GM12864 (cell line): ENCODE data around the gene NHEJ1.
"Not testable (repeated sequence)": the region's sequence is repeated elsewhere in the genome, so short reads cannot be mapped to it uniquely, and the experiment has no call there.

Experiments used
- DNase-seq: peaks from one replicate; pipeline ENCODE4 v3.0.0-alpha.2; 2011; ENCODE audit warnings: low read depth
- H3K4me3 ChIP-seq: 2 replicates; pipeline ENCODE4 v1.5.1; 2011; ENCODE audit warnings: mild to moderate bottlenecking, low read depth, low read length, control low read depth
- CTCF ChIP-seq: IDR thresholded peaks from 2 replicates; pipeline ENCODE4 v1.5.1; 2011; ENCODE audit warnings: low read depth, mild to moderate bottlenecking, moderate library complexity, low read length, control low read depth, inconsistent platforms; ENCODE audit errors: missing control alignments

The NHEJ1 gene

DNA sequence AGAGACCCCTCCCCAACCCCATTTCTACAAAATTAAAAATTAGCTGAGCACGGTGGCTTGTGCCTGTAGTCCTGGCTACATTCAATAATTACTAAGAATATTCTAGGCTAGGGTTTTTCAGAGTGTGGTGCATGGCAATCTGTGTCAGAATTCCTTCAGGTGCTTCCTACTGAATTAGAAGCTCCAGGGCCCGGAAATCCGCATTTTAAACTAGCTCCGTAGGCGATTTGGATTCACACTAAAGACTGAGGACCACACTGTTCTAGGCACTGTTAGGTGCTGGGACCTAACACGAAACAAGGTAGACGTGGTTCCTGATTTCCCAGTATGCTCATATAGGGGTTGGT, 45.3 kb upstream of the NHEJ1 start:
- no peak for DNase-seq
- no peak for TF ChIP-seq CTCF
- H3K4me3 ChIP-seq = peak overlapping the region; percentile 64

DNA sequence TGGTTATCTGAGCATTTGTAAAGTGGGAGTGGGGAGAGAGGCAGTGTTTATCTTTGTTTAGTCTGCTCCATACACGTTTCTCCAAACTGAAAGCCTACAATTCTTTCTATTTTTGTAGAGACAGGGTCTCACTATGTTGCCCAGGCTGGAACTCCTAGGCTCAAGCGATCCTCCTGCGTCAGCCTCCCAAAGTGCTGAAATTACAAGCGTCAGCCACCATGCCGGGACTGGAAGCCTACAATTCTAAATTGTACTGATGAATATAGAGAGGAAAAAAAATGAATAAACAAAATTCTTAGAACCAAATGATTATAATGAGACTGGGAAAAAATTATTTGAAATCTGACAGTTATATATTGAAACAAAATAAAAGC, 44.5 kb upstream of the NHEJ1 start:
- DNase-seq = no peak
- no peak overlapping the region for H3K4me3 ChIP-seq
- no peak for TF ChIP-seq CTCF

GRCh38 chr2:219204425-219205164, 44.0 kb upstream of the NHEJ1 start:
- no peak overlapping the region for H3K4me3 ChIP-seq
- DNase-seq = no peak
- no peak for TF ChIP-seq CTCF

GRCh38 chr2:219201331-219201730, 40.7 kb upstream of the NHEJ1 start:
- not testable (repeated sequence) for H3K4me3 ChIP-seq, DNase-seq

GRCh38 chr2:219200502-219201326, 40.1 kb upstream of the NHEJ1 start:
- not testable (repeated sequence) for DNase-seq, H3K4me3 ChIP-seq

DNA sequence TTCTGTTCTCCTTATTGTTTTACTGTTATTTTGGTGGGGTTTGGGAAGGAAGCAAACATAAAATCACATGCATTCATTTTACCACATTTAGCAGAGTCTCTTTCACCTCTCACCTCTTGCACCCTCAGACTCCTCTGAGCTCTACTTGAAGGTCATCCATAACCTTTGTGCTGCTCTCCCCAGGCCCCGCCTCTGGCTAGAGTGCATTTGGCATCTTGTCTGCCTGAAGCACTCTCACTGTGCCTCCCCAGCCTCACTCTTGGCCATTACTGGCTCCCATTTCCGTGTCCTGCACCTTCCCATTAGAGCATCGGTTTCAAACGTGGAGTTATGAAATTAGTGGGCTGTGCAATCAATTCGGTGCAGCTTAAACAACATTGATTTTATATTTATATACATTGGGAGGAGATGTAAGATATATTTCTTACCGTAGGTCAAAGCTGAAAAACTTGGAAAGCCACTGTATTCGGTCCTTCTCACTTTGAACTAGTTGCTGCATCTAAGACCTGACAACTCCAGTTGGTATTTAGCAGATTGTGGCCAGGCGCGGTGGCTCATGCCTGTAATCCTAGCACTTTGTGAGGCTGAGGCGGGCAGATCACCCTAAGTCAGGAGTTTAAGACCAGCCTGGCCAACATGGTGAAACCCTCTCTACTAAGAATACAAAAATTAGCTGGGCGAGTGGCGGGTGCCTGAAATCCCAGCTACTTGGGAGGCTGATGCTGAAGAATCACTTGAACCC, 39.0 kb upstream of the NHEJ1 start:
- DNase-seq = no peak
- TF ChIP-seq CTCF = no peak
- H3K4me3 ChIP-seq = no peak overlapping the region

- no peak for TF ChIP-seq CTCF
Observed at GRCh38 chr2:219198974-219199373, 38.4 kb upstream of the NHEJ1 start.

More at GRCh38 chr2:219198974-219199373, 38.4 kb upstream of the NHEJ1 start:
- H3K4me3 ChIP-seq = no peak overlapping the region
- DNase-seq = no peak
